Omental fat pad (tissue), 4 donors: ENCODE results near the gene ANAPC2. TPM values are rescaled to one million over a fixed set of nuclear protein-coding genes. Genes with fewer than 3 reads are reported as not detected.

Experiments used
- ATAC-seq: fragments of 150-250 bp; one replicate; pipeline ENCODE4 v1.9.1; 2016; ENCODE audit warnings: mild to moderate bottlenecking, moderate library complexity; ENCODE audit not compliant: low FRiP score
- DNase-seq: peaks from one replicate; pipeline ENCODE4 v3.0.0-alpha.2; 2019; ENCODE audit warnings: low spot score
- CTCF ChIP-seq, 3 donors: fragments of 450-650 bp; IDR thresholded peaks; one replicate each; pipeline ENCODE4 v1.5.1; 2016 to 2017; ENCODE audit warnings: antibody characterized with exemption in 3 of 3, mild to moderate bottlenecking in 3 of 3, moderate library complexity in 2 of 3
- total RNA-seq, 4 donors: library from RNA; depleted of rRNA; stranded (reverse); fragments of >200 nt; gene quantifications; one replicate each; pipeline ENCODE4 v1.1.0, GENCODE V29; 2016

Gene ANAPC2
- total RNA-seq, 4 donors from 2014 or later = 17.4 to 38.8 (median 22.8) TPM

GRCh38 chr9:137173796-137174664 is 14.3 kb downstream of the ANAPC2 start:
- ATAC-seq (no peak), DNase-seq (no peak)
- no peak for TF ChIP-seq CTCF (IDR thresholded peaks at IDR 0.05)

- ATAC-seq = no peak
- no peak for TF ChIP-seq CTCF (IDR thresholded peaks at IDR 0.05)
- DNase-seq = no peak
Measured at GRCh38 chr9:137172901-137173795, 15.2 kb downstream of the ANAPC2 start.

GRCh38 chr9:137171149-137171900 is 17.0 kb downstream of the ANAPC2 start:
- no peak for TF ChIP-seq CTCF (IDR thresholded peaks at IDR 0.05)
- ATAC-seq (no peak), DNase-seq (no peak)

- ATAC-seq (no peak), DNase-seq (no peak)
- no peak for TF ChIP-seq CTCF (IDR thresholded peaks at IDR 0.05)
Measured at GRCh38 chr9:137170486-137171148, 17.7 kb downstream of the ANAPC2 start.

- ATAC-seq = no peak
- no peak for DNase-seq
- no peak for TF ChIP-seq CTCF (IDR thresholded peaks at IDR 0.05)
Measured at GRCh38 chr9:137169896-137170358, 18.4 kb downstream of the ANAPC2 start, which contains the start of gene LRRC26. Gene LRRC26, minus strand, starts transcription at chr9:137170051. Its CDS starts 108 bp downstream, at chr9:137169943.
